ENCODE data around the gene CTNNBL1. TPM values are rescaled to one million over a fixed set of nuclear protein-coding genes. Genes with fewer than 3 reads are reported as not detected.

The CTNNBL1 gene
- total RNA-seq, 1 donor from 2014 or later: 58.0 TPM

DNA sequence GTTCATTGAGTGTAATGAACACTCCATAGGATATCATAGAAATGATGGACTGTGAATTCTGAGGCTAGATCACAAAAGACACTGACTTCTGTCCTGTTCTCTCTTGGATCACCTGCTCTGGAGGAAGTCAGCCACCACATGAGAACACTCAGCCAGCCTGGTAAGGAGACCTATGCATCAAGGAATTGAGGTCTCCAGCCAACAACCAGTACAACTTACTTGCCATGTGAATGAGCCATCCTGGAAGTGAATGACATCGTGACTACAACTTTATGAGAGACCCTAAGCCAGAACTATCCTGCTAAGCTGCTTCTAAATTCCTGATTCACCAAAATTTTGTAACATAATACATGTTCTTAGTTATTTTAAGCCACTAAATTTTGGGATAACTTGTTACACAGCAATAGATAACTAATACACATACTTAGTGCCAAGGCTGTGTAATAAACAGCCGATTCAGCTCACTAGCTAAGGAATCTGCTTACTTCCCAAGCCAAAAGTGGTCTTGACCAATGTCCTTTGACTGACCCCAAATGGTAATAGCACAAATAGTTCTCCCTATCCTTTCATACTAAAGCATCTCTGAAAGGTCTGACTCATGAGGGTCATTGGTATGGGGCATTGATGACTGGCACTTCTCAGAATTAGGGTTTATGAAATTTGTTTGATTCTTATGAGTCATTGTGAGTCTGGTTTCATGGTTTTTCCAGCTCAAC is 6.9 kb upstream of the CTNNBL1 start:
- H3K27ac Mint-ChIP-seq (ENCODE audit: unreplicated experiment): no peak overlapping the region
- peaks cover 4% of the 10 kb centered on the region for H3K27me3 Mint-ChIP-seq (ENCODE audit: unreplicated experiment)

DNA sequence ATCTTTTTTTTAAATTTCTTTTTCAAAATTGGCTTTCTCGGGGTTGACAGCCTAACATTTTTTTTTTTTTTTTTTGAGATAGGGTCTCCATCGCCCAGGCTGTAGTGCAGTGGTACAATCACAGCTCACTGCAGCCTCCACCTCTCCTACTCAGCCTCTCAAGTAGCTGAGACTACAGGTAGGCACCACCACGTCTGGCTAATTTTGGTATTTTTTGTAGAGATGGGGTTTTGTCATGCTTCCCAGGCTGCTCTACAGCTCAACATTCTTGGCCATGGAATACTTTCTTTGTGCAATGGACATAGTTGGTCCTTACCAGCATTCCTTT is 6.4 kb upstream of the CTNNBL1 start:
- H3K27me3 Mint-ChIP-seq (ENCODE audit: unreplicated experiment): peaks cover 3% of the 10 kb centered on the region

More for the DNA sequence above, 6.9 kb upstream of the CTNNBL1 start:
- H3K9me3 Mint-ChIP-seq (ENCODE audit: unreplicated experiment): no peaks in the 10 kb centered on the region
- DNase-seq: no peak
- TF ChIP-seq, protein P1, sequence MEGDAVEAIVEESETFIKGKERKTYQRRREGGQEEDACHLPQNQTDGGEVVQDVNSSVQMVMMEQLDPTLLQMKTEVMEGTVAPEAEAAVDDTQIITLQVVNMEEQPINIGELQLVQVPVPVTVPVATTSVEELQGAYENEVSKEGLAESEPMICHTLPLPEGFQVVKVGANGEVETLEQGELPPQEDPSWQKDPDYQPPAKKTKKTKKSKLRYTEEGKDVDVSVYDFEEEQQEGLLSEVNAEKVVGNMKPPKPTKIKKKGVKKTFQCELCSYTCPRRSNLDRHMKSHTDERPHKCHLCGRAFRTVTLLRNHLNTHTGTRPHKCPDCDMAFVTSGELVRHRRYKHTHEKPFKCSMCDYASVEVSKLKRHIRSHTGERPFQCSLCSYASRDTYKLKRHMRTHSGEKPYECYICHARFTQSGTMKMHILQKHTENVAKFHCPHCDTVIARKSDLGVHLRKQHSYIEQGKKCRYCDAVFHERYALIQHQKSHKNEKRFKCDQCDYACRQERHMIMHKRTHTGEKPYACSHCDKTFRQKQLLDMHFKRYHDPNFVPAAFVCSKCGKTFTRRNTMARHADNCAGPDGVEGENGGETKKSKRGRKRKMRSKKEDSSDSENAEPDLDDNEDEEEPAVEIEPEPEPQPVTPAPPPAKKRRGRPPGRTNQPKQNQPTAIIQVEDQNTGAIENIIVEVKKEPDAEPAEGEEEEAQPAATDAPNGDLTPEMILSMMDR (IDR thresholded peaks at IDR 0.05; ENCODE audit: partially characterized antibody, unreplicated experiment): no peak
- peaks cover 2% of the 10 kb centered on the region for H3K4me1 Mint-ChIP-seq (ENCODE audit: low read depth, unreplicated experiment)
- H3K4me3 Mint-ChIP-seq (ENCODE audit: unreplicated experiment): no peak overlapping the region
- no peaks in the 10 kb centered on the region for H3K36me3 Mint-ChIP-seq (ENCODE audit: unreplicated experiment)

DNA sequence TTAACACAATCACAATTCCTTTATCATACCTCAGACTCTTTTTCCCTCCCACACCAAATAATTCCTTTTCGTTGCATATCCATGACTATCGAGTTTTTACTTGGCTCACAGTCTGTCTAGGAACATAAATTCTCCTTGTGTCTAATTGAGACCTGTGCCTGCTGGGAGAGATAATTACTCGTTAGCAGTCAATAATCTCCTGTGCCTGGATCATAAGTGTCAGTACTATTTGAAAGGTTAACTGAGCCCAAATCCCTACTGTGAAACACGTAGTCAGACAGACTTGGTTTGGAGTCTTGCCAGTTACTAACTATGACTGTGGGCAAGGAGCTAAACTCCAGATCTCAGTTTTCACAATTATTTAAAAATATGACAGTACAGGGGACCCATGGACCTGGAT is 5.7 kb upstream of the CTNNBL1 start:
- Mint-ChIP-seq H3K27me3 (ENCODE audit: unreplicated experiment) (peaks cover 3% of the 10 kb centered on the region), H3K4me1 (ENCODE audit: low read depth, unreplicated experiment) (no peaks in the 10 kb centered on the region), H3K9me3 (ENCODE audit: unreplicated experiment) (no peaks in the 10 kb centered on the region), H3K36me3 (ENCODE audit: unreplicated experiment) (no peaks in the 10 kb centered on the region), H3K4me3 (ENCODE audit: unreplicated experiment) (no peak overlapping the region), H3K27ac (ENCODE audit: unreplicated experiment) (no peak overlapping the region)
- DNase-seq: no peak
- TF ChIP-seq, protein P1 (IDR thresholded peaks at IDR 0.05; ENCODE audit: partially characterized antibody, unreplicated experiment): no peak

More for the DNA sequence above, 6.4 kb upstream of the CTNNBL1 start:
- Mint-ChIP-seq H3K4me3 (ENCODE audit: unreplicated experiment) (no peak overlapping the region), H3K36me3 (ENCODE audit: unreplicated experiment) (no peaks in the 10 kb centered on the region), H3K4me1 (ENCODE audit: low read depth, unreplicated experiment) (no peaks in the 10 kb centered on the region), H3K9me3 (ENCODE audit: unreplicated experiment) (no peaks in the 10 kb centered on the region), H3K27ac (ENCODE audit: unreplicated experiment) (no peak overlapping the region)
- TF ChIP-seq, protein P1 (IDR thresholded peaks at IDR 0.05; ENCODE audit: partially characterized antibody, unreplicated experiment): no peak
- no peak for DNase-seq

DNA sequence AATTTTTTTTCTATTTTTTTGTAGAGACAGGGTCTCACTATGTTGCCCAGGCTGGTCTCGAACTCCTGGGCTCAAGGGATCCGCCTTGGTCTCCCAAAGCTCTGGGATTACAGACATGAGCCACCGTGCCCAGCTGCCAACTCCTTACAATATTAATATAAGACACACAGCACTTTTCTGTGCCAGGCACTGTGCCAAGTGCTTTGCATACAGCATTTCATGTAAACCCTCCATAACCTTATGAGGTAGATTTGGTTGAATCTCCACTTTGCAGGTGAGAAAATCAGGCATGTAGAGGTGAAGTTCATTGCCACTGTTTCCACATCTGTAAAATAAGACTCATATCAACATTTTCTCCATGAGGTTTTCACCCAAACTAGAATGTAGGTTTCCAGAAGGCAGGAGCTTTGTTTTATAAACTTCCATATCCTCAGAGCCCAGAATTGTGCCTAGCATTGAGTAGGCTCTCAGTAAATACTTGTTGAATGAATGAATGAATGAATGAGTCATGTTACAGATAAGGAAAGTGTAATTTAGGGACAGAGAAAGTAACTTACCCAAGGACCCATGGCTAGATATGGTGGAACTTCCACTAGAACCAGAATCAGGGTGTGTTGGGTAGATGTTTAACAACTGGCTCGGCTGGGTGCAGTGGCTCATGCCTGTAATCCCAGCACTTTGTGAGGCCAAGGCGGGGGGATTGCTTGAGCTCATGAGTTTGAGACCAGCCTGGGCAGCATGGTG is 3.0 kb upstream of the CTNNBL1 start:
- Mint-ChIP-seq H3K27me3 (ENCODE audit: unreplicated experiment) (peaks cover 3% of the 10 kb centered on the region), H3K27ac (ENCODE audit: unreplicated experiment) (no peak overlapping the region), H3K4me3 (ENCODE audit: unreplicated experiment) (no peak overlapping the region), H3K36me3 (ENCODE audit: unreplicated experiment) (no peaks in the 10 kb centered on the region), H3K4me1 (ENCODE audit: low read depth, unreplicated experiment) (peaks cover 5% of the 10 kb centered on the region), H3K9me3 (ENCODE audit: unreplicated experiment) (no peaks in the 10 kb centered on the region)
- no peak for DNase-seq
- TF ChIP-seq, protein P1 (IDR thresholded peaks at IDR 0.05; ENCODE audit: partially characterized antibody, unreplicated experiment): no peak

Measured in glutamatergic neuron (in vitro differentiated cells).